ENCODE measurements around the gene MRPS34.

DNA sequence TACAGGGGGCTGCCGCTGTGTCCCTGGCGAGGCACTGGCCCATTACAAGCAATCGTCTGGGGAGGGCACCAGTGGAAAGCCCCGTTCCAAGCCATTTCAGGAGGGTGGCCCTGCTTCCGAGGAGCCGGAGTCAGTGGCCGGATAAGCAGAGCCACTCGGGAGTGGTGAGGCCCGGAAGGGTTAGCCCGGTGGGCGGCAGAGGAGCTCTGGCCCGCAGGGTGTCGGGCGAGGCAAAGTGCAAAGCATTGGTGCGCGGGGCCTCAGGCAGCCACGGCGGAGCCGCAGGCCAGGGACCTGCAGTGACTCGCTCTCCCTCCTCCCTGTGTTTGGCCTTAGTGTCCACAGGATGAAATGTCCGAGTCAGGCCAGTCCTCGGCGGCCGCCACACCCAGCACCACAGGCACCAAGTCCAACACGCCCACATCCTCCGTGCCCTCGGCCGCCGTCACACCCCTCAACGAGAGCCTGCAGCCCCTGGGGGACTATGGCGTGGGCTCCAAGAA lies 26.2 kb downstream of the MRPS34 start:
- no peak for TF ChIP-seq REST (IDR thresholded peaks at IDR 0.05; ENCODE audit: insufficient read depth in 1 of 2, low read depth in 2 of 2, low read length in 2 of 2)
- no peak for TF ChIP-seq POLR2AphosphoS5 (IDR thresholded peaks at IDR 0.05; ENCODE audit: low read depth, low read length)
- TF ChIP-seq SIN3A (IDR thresholded peaks at IDR 0.05; ENCODE audit: borderline replicate concordance, insufficient read depth, low read length): no peak
